Activated naive CD8-positive, alpha-beta T cell treated with anti-CD3 and anti-CD28 coated beads for 36 hours (primary cell): ENCODE data around the gene DPF3. TPM values are rescaled to one million over a fixed set of nuclear protein-coding genes. Genes with fewer than 3 reads are reported as not detected.

Experiments
- DNase-seq: peaks from one replicate; pipeline ENCODE4 v3.0.0; 2021
- H3K27ac Mint-ChIP-seq: one replicate; pipeline ENCODE4 v1.8.0; 2022; ENCODE audit warnings: mild to moderate bottlenecking, moderate library complexity, mixed read lengths
- H3K27me3 Mint-ChIP-seq: one replicate; pipeline ENCODE4 v1.8.0; 2022; ENCODE audit warnings: mild to moderate bottlenecking, mixed read lengths
- H3K36me3 Mint-ChIP-seq: one replicate; pipeline ENCODE4 v1.8.0; 2021; ENCODE audit warnings: mild to moderate bottlenecking, mixed read lengths
- H3K4me1 Mint-ChIP-seq: one replicate; pipeline ENCODE4 v1.8.0; 2021; ENCODE audit warnings: mixed read lengths
- H3K4me3 Mint-ChIP-seq: one replicate; pipeline ENCODE4 v1.8.0; 2022; ENCODE audit warnings: mild to moderate bottlenecking, moderate library complexity, mixed read lengths
- H3K9me3 Mint-ChIP-seq: one replicate; pipeline ENCODE4 v1.8.0; 2022; ENCODE audit warnings: mixed read lengths
- total RNA-seq, 2 experiments: library from RNA; stranded (reverse); gene quantifications; one replicate each; pipeline ENCODE4 v1.2.3, GENCODE V29; 2021

The DPF3 gene
- total RNA-seq, 2 experiments from 2014 or later: 1.1 to 1.3 TPM

DNA sequence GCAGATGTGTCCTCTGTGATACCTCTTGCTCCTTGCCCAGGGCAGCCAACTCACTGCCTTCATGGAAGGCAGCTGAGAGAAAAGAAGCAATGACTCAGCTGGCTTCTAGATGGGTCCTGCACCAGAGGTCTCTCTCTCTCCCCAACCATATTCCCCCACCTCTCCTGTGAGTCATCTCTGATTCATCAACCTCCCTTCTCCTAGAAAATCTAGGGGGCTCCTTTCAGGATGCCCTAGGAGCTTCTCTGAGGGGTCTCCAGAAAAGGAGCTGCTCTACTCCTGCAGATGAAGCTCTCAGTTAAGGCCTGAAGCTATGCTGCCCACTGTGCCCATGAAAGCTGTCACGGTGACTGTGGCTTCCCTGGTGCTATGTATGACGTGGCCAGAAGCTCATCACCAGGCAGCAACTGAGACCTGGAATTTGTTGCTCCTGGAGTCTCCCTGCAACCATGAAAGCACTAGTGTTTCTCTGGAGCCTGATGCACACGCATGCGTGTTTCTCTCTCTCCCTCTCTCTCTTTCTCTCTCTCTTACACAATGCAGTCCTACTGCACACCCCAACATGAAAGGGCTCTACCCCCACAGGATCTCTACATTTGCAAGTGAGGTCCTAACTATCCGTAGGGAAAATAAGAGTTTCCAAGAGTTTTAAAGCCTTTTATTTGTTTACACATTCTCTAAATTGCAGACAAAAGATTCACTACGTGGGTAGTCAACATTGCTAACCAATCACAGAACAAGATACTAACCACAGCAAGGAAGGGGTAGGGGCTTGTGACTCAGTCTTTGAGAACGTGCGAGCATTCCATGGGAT, 285.3 kb downstream of the DPF3 start:
- no peak for DNase-seq
- Mint-ChIP-seq H3K27ac (no peak overlapping the region), H3K36me3 (no peaks in the 10 kb centered on the region)

DNA sequence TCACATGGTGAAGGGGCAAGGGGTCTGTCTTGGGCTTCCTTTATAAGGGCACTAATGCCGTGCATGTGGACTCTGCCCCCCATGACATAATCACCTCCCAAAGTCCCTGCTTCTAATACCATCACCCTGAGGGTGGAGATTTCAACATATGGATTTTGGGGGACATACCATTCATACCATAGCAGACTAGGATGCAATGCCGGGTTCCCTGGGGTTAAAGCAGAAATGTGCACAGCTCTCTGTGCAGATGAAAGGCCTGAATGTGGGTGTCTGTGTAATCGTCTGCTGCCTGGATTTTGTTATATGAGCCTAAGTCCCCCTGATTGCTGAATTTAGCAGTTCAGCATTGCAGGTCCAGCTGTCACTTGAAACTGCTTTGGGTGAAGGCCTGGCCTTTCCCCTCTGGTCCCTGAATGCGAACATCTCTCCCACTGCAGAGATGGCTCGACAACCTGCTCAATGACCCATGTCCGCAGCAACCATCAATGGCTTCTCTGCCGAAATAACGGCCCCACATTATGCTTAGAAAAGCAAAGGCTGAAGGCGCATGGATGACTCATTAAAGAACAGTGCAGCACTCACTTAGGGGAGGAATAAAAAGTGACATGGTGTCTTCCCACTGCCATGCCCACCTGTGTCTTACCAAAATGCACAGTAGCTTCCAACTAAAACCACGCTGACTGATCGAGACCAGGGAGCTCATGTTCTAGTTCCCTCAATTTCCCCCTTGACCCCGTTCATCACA, 286.3 kb downstream of the DPF3 start:
- no peaks in the 10 kb centered on the region for H3K4me1 Mint-ChIP-seq
- no peaks in the 10 kb centered on the region for H3K36me3 Mint-ChIP-seq
- DNase-seq: no peak
- H3K27me3 Mint-ChIP-seq: no peaks in the 10 kb centered on the region
- H3K9me3 Mint-ChIP-seq: no peaks in the 10 kb centered on the region
- H3K4me3 Mint-ChIP-seq: no peak overlapping the region
- H3K27ac Mint-ChIP-seq: no peak overlapping the region

More for the DNA sequence above, 285.3 kb downstream of the DPF3 start:
- H3K9me3 Mint-ChIP-seq: no peaks in the 10 kb centered on the region
- H3K4me1 Mint-ChIP-seq: no peaks in the 10 kb centered on the region
- no peaks in the 10 kb centered on the region for H3K27me3 Mint-ChIP-seq
- no peak overlapping the region for H3K4me3 Mint-ChIP-seq

DNA sequence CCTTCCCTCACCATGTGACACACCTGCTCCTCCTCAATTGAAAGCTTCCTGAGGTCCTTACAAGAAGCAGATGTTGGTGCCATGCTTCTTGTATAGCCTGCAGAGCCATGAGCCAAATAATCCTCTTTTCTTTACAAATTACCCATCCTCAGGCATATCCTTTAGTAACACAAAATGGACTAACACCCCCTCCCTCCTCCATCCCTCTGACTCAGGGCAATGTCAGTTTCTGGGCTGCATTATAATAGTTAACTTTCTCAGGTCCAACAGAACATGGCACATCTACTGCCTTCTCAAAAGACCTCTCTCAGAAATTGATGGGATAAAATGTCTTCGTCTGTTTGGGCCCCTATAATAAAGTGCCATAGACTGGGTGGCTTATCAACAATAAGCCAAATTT, 287.0 kb downstream of the DPF3 start:
- H3K27me3 Mint-ChIP-seq: no peaks in the 10 kb centered on the region
- H3K36me3 Mint-ChIP-seq: no peaks in the 10 kb centered on the region
- H3K27ac Mint-ChIP-seq: no peak overlapping the region
- H3K9me3 Mint-ChIP-seq: no peaks in the 10 kb centered on the region
- H3K4me3 Mint-ChIP-seq: no peak overlapping the region
- DNase-seq: no peak
- H3K4me1 Mint-ChIP-seq: no peaks in the 10 kb centered on the region

DNA sequence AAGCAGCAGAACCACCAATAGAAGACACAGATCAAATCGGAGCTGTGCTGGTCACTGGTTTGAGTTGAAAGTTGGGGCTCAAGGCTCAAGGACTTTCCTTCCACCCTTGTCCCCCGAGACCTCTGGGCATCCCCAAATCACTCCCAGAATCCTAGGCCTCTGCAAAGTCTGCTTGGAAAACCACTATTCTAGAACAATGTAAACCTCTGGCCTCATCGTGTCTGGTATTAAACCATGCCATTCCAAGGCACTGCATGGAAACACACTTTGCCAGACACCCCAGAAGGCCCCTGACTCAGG, 288.0 kb downstream of the DPF3 start:
- DNase-seq: no peak
- no peaks in the 10 kb centered on the region for H3K9me3 Mint-ChIP-seq
- no peaks in the 10 kb centered on the region for H3K36me3 Mint-ChIP-seq
- no peaks in the 10 kb centered on the region for H3K4me1 Mint-ChIP-seq
- no peaks in the 10 kb centered on the region for H3K27me3 Mint-ChIP-seq
- H3K4me3 Mint-ChIP-seq: no peak overlapping the region
- no peak overlapping the region for H3K27ac Mint-ChIP-seq

- no peak overlapping the region for H3K4me3 Mint-ChIP-seq
- no peak for DNase-seq
- H3K27ac Mint-ChIP-seq: no peak overlapping the region
- H3K27me3 Mint-ChIP-seq: peaks cover under 1% of the 10 kb centered on the region
- H3K4me1 Mint-ChIP-seq: no peaks in the 10 kb centered on the region
- no peaks in the 10 kb centered on the region for H3K9me3 Mint-ChIP-seq
- H3K36me3 Mint-ChIP-seq: no peaks in the 10 kb centered on the region
These were observed 288.6 kb downstream of the DPF3 start for GRCh38 chr14:72605096-72605920.

DNA sequence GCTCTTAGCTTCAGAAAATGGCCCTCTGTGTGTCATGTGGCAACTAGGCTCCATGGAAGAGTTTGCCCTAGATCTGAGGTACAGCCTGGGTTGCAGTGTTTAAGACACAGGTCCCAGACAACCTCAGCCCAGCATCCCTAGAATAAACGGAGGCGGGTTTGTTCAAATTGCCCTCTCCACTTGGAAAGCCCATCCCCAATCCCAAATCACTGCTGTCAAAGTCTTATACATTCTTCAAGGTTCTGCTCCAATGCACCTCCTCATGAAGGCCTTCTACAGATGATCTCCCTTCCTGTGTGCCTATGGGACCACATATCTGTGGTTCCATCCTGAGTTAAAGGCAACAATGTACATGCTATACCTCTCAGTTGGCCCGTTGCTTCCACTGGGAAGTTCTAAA, 289.8 kb downstream of the DPF3 start:
- no peak for DNase-seq
- Mint-ChIP-seq H3K36me3 (no peaks in the 10 kb centered on the region), H3K27me3 (peaks cover 4% of the 10 kb centered on the region), H3K4me1 (no peaks in the 10 kb centered on the region), H3K4me3 (no peak overlapping the region), H3K27ac (no peak overlapping the region), H3K9me3 (no peaks in the 10 kb centered on the region)

- H3K36me3 Mint-ChIP-seq: no peaks in the 10 kb centered on the region
- no peaks in the 10 kb centered on the region for H3K4me1 Mint-ChIP-seq
- peaks cover 4% of the 10 kb centered on the region for H3K27me3 Mint-ChIP-seq
- H3K9me3 Mint-ChIP-seq: no peaks in the 10 kb centered on the region
- no peak overlapping the region for H3K4me3 Mint-ChIP-seq
- DNase-seq: no peak
- no peak overlapping the region for H3K27ac Mint-ChIP-seq
These were observed 290.3 kb downstream of the DPF3 start for GRCh38 chr14:72603639-72604038.

DNA sequence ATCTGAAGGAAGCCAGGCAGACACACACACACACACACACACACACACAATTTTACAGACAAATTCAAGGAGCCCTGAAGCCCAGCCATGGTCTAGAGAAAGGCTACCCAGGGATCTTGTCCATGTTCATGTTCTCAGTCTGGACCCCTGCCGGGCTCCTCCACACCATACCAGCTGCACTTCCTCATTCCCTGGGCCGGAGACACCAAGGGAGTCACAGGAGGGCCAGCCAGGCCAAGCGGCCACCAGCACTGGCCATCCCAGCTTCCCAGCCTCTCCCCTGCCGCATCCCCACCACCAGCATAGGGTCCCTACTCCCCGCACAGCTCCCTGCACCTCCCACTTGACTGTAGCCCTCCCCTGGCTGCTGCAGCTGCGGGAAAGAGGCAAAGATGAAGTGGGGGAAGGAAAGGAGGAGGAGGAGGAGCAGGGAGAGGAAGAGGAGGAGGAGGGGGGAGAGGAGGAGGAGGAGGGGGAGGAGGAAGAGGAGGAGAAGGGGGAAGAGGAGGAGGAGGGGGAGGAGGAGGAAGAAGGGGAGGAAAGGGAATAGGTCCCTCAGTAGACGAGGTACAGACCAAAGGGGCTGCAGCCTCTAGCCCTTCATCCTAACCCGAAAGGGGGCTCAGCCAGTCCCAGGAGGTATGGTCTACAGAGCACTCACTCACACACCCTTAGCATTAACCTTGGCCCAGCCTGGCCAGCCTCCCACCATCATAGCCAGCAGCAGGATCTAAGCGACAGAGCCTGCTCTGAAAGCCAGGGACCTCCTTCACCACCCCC, 293.2 kb downstream of the DPF3 start:
- Mint-ChIP-seq H3K4me1 (peaks cover 3% of the 10 kb centered on the region), H3K27ac (no peak overlapping the region), H3K36me3 (no peaks in the 10 kb centered on the region), H3K9me3 (no peaks in the 10 kb centered on the region), H3K4me3 (no peak overlapping the region), H3K27me3 (peaks cover 8% of the 10 kb centered on the region)
- no peak for DNase-seq

DNA sequence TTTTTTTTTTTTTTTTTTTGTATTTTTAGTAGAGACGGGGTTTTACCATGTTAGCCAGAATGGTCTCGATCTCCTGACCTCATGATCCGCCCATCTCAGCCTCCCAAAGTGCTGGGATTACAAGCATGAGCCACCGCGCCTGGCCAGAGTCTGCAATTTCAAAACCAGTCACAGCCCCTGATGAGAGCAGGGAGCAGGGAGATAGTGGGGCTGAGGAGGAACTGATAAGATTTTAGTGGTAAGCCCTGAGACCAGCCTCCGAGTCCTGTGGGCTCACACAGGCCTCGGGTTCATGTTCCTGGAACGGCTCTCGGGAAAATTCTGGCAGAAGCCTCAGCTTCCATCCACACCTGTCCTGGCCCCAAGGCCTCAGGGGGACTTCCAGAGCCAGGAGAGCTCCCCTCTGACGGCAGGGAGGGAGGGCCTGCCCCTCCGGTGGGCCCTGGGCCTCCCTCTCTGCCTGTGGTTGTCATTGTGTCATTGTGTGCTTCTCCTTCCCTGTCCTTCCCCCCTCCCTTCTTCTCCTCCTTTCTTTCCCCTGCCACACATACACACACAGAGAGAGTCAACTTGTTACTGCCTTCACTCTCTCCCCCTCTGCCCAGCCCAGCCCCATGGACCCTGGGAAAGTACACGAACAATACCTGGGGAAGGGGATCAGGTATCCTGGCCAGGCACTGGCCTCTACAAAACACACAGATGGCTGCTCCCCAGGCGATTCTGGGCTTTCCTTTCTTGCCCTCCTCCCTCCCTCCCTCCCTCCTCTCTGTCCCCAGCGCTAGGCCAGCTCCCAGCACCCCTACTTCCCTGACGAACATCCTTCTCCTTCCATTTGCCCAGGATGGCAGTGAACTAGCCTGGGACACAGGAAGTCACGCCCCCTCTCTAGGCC, 294.1 kb downstream of the DPF3 start:
- DNase-seq: no peak
- Mint-ChIP-seq H3K27me3 (peaks cover 13% of the 10 kb centered on the region), H3K4me3 (no peak overlapping the region), H3K27ac (no peak overlapping the region), H3K36me3 (no peaks in the 10 kb centered on the region), H3K4me1 (peaks cover 7% of the 10 kb centered on the region), H3K9me3 (no peaks in the 10 kb centered on the region)

GRCh38 chr14:72598306-72598705, 295.6 kb downstream of the DPF3 start:
- no peaks in the 10 kb centered on the region for H3K36me3 Mint-ChIP-seq
- peaks cover 13% of the 10 kb centered on the region for H3K27me3 Mint-ChIP-seq
- peaks cover 20% of the 10 kb centered on the region for H3K4me1 Mint-ChIP-seq
- DNase-seq: no peak
- H3K4me3 Mint-ChIP-seq: no peak overlapping the region
- H3K9me3 Mint-ChIP-seq: no peaks in the 10 kb centered on the region
- no peak overlapping the region for H3K27ac Mint-ChIP-seq

DNA sequence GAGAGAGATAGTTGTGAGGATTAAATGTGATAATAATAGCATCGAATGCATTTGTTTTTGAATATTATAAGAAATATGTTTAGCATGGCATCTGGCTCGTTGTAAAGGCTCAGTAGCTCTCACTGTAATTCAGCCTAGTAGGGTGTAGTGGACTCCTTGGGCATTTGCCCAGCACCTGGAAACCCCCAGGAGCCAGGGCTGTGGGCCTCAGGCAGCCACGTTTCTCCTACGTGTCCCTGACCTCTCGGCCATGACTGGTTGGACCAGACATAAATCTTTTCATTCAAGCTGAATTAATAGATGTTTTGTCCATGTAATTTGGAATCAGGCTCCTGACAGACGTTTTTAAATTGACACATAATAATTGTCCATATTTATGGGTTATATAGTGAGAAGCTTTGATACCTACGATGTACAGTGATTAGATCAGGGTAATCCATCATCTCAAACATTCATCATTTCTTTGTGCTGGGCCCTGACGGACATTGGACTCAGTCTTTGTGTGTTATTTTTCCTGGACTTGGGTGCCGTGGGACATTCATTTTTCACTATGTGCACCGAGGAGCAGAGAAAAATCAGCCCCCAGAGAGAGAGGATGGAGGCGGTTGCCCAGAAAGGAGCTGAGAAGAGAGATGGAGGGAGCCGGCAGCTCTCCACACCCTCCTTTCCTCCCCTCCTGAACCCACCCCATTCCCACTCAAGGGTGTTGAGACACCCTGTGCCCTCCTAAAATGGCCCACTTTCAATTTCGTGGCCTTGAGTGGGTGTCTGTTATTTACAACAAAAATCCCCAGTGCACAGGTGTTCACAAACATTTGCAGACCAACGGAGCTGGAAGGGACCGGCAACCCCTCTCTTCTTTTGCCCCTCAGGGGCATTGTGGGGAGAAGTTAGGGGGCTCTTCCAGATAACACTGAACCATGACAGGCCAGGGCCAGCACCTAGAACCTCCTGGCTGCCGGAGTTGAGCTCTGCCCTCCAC, 296.4 kb downstream of the DPF3 start:
- DNase-seq: no peak
- no peak overlapping the region for H3K27ac Mint-ChIP-seq
- H3K4me3 Mint-ChIP-seq: no peak overlapping the region
- no peaks in the 10 kb centered on the region for H3K9me3 Mint-ChIP-seq
- peaks cover 18% of the 10 kb centered on the region for H3K27me3 Mint-ChIP-seq
- peaks cover 3% of the 10 kb centered on the region for H3K36me3 Mint-ChIP-seq
- H3K4me1 Mint-ChIP-seq: peaks cover 23% of the 10 kb centered on the region

DNA sequence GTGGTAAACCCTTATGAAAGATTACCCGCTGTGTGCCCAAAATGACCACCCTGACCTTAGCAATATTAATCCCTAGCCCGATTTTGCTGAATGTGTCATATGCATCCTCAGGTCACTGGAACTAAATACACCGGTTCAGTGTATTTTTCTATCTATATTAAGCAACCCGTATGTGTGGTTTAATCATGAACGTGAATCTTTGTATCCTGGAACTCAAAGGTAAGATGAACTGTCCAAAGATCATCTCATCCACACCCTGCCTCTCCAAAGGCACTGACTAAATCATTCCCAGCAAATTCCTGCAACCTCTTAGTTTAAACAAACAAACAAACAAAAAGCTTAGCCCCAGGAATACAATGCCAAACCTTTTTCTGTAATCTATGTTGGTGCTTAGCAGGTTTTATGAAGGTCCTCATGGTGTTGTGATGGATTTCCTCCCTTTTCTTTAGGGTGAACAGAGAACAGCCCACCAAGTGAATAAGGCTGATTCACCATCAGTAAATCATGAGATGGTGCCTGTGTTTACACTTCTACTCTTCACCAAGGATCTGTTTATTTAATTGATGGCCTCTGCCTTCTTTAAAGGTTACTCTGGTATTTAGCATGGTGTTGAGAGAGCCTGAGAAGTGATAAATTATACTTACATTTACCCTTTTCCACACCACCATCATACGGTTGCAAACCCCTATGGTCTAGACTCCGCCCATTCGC, 298.6 kb downstream of the DPF3 start:
- Mint-ChIP-seq H3K27ac (no peak overlapping the region), H3K4me3 (no peak overlapping the region), H3K36me3 (peaks cover 3% of the 10 kb centered on the region), H3K4me1 (peaks cover 28% of the 10 kb centered on the region), H3K9me3 (peaks cover 2% of the 10 kb centered on the region), H3K27me3 (peaks cover 17% of the 10 kb centered on the region)
- no peak for DNase-seq
